Kidney (tissue), 14 donors: ENCODE measurements around the gene METTL24. TPM values are rescaled to one million over a fixed set of nuclear protein-coding genes. Genes with fewer than 3 reads are reported as not detected.

Experiments
- DNase-seq, 5 donors: peaks; one replicate each; pipeline ENCODE4 v3.0.0-alpha.2; 2013 to 2020
- FAIRE-seq: peaks from 2 replicates; lab custom pipeline; 2012; peaks lifted over from hg19 to GRCh38; lab: Jason Lieb, UNC
- H3K27ac ChIP-seq, 2 donors: one replicate each; pipeline ENCODE4 v1.7.0; 2013; ENCODE audit warnings: low read depth in 2 of 2, low read length in 2 of 2, inconsistent platforms in 1 of 2
- H3K27me3 ChIP-seq: one replicate; pipeline ENCODE4 v1.7.1; 2013; ENCODE audit warnings: low read length, inconsistent platforms; ENCODE audit not compliant: control insufficient read depth, insufficient read depth
- H3K36me3 ChIP-seq, 3 donors: one replicate each; pipeline versions ENCODE4 v1.7.0 to v1.7.1; 2013; ENCODE audit warnings: low read length in 3 of 3, control low read depth in 1 of 3, inconsistent platforms in 1 of 3; ENCODE audit not compliant: insufficient read depth in 3 of 3, control insufficient read depth in 2 of 3
- H3K4me1 ChIP-seq, 3 donors: one replicate each; pipeline versions ENCODE4 v1.7.0 to v1.7.1; 2013; ENCODE audit warnings: low read length in 3 of 3, inconsistent platforms in 1 of 3, low read depth in 1 of 3; ENCODE audit not compliant: control insufficient read depth in 2 of 3, insufficient read depth in 2 of 3
- H3K4me3 ChIP-seq, 3 donors: one replicate each; pipeline versions ENCODE4 v1.7.0 to v1.8.1; 2013; ENCODE audit warnings: low read length in 3 of 3, control low read depth in 1 of 3, inconsistent platforms in 1 of 3
- H3K9ac ChIP-seq, 3 donors: one replicate each; pipeline versions ENCODE4 v1.7.0 to v1.7.1; 2013; ENCODE audit warnings: low read length in 3 of 3, control low read depth in 1 of 3, inconsistent platforms in 1 of 3
- H3K9me3 ChIP-seq, 3 donors: one replicate each; pipeline versions ENCODE4 v1.7.0 to v1.7.1; 2013; ENCODE audit warnings: low read length in 3 of 3, control low read depth in 1 of 3, inconsistent platforms in 1 of 3; ENCODE audit not compliant: control insufficient read depth in 2 of 3, insufficient read depth in 1 of 3
- CTCF ChIP-seq: IDR thresholded peaks from 3 replicates; pipeline ENCODE4 v1.5.1; 2012; ENCODE audit warnings: mild to moderate bottlenecking, moderate library complexity, borderline replicate concordance; ENCODE audit not compliant: insufficient read depth; ENCODE audit errors: extremely low read depth
- intact Hi-C: fragments of 100-400 bp; cut with DNase I; formaldehyde crosslinking; loops from one replicate; pipeline ENCODE4 v1.11.1; 2022
- polyA plus RNA-seq: library from polyadenylated mRNA; stranded (reverse); fragments of 350-450 nt; fragmentation: Illumina TruSeq; extraction: RNeasy Lipid Tissue Mini Kit (QIAGEN cat#74804); gene quantifications from one replicate; pipeline ENCODE4 v1.2.3, GENCODE V29; 2014; ENCODE audit warnings: low read depth, low replicate concordance; ENCODE audit not compliant: insufficient read depth
- total RNA-seq: library from RNA; stranded (reverse); fragmentation: NEBNext Ultra II Directional; extraction: Animal tissue kit (Norgen Biotek cat#: 25700); gene quantifications from one replicate; pipeline ENCODE4 v1.2.1, GENCODE V29; 2021
- donor health status: control.
- donor health status: control.
- donor health status: control.
- donor health status: control.
- donor health status: control.
- donor health status: DM: yes; HTN: yes; CAD: no.
- donor health status: Normal renal cell carcinoma (clear cell type).

The METTL24 gene
- total and polyA plus RNA-seq, 2 donors from 2014 or later = 1.4 to 3.5 TPM

GRCh38 chr6:110398778-110399177 lies 40.6 kb upstream of the METTL24 start:
- FAIRE-seq (no peak), DNase-seq (no peak)
- Histone ChIP-seq H3K27ac (no peak overlapping the region), H3K36me3 (no peaks in the 10 kb centered on the region), H3K9ac (no peak overlapping the region), H3K4me1 (no peaks in the 10 kb centered on the region), H3K27me3 (no peaks in the 10 kb centered on the region), H3K9me3 (no peaks in the 10 kb centered on the region), H3K4me3 (no peak overlapping the region)
- intact Hi-C loops = no loop called here
- TF ChIP-seq CTCF = no peak

- Histone ChIP-seq H3K9ac (no peak overlapping the region), H3K4me1 (no peaks in the 10 kb centered on the region), H3K4me3 (no peak overlapping the region), H3K36me3 (no peaks in the 10 kb centered on the region), H3K27me3 (no peaks in the 10 kb centered on the region), H3K27ac (no peak overlapping the region), H3K9me3 (no peaks in the 10 kb centered on the region)
- DNase-seq = no peak
- intact Hi-C loops = no loop called here
- no peak for FAIRE-seq
- no peak for TF ChIP-seq CTCF
Measured at GRCh38 chr6:110395221-110395620, 37.1 kb upstream of the METTL24 start.

- no peak overlapping the region for H3K9ac ChIP-seq
- TF ChIP-seq CTCF = no peak
- intact Hi-C loops = no loop called here
- no peak overlapping the region for H3K27ac ChIP-seq
- no peaks in the 10 kb centered on the region for H3K4me1 ChIP-seq
- FAIRE-seq = no peak
- no peak for DNase-seq
- no peaks in the 10 kb centered on the region for H3K27me3 ChIP-seq
- no peaks in the 10 kb centered on the region for H3K36me3 ChIP-seq
- H3K9me3 ChIP-seq = no peaks in the 10 kb centered on the region
- H3K4me3 ChIP-seq = no peak overlapping the region
Measured at GRCh38 chr6:110394409-110394808, 36.3 kb upstream of the METTL24 start.

- Histone ChIP-seq H3K36me3 (no peaks in the 10 kb centered on the region), H3K27me3 (no peaks in the 10 kb centered on the region), H3K4me1 (no peaks in the 10 kb centered on the region), H3K27ac (no peak overlapping the region), H3K9me3 (no peaks in the 10 kb centered on the region), H3K9ac (no peak overlapping the region), H3K4me3 (no peak overlapping the region)
- DNase-seq = no peak
- TF ChIP-seq CTCF = no peak
- FAIRE-seq = no peak
- intact Hi-C loops = no loop called here
Measured at GRCh38 chr6:110392727-110393126, 34.6 kb upstream of the METTL24 start.
